Effector memory CD4-positive, alpha-beta T cell (primary cell): ENCODE data around the gene PDE4A.
A peak's percentile ranks its signal among the peaks of the same experiment; 100 is the strongest.

Experiments
- DNase-seq, 3 donors: peaks; one replicate each; pipeline ENCODE4 v3.0.0-alpha.2; 2020
- H3K27ac ChIP-seq: 2 replicates; pipeline ENCODE4 v1.7.0; 2013; ENCODE audit warnings: mild to moderate bottlenecking, low read length, moderate library complexity; ENCODE audit not compliant: insufficient read depth, poor library complexity, severe bottlenecking
- H3K27me3 ChIP-seq: replicated peaks from 2 replicates; pipeline ENCODE4 v1.7.0; 2013; ENCODE audit warnings: mild to moderate bottlenecking, low read length; ENCODE audit not compliant: insufficient read depth, control insufficient read depth, poor library complexity, severe bottlenecking
- H3K36me3 ChIP-seq: 2 replicates; pipeline ENCODE4 v1.7.0; 2013; ENCODE audit warnings: mild to moderate bottlenecking, low read length, moderate library complexity; ENCODE audit not compliant: control insufficient read depth, insufficient read depth
- H3K4me1 ChIP-seq: 2 replicates; pipeline ENCODE4 v1.7.0; 2013; ENCODE audit warnings: low read length, mild to moderate bottlenecking; ENCODE audit not compliant: control insufficient read depth, insufficient read depth, poor library complexity, severe bottlenecking
- H3K4me3 ChIP-seq: 2 replicates; pipeline ENCODE4 v1.7.0; 2013; ENCODE audit warnings: low read length, low read depth, mild to moderate bottlenecking; ENCODE audit not compliant: insufficient read depth, poor library complexity, severe bottlenecking
- H3K9me3 ChIP-seq: 2 replicates; pipeline ENCODE4 v1.7.0; 2013; ENCODE audit warnings: mild to moderate bottlenecking, low read length, moderate library complexity; ENCODE audit not compliant: control insufficient read depth

PDE4A gene

GRCh38 chr19:10416380-10417257 lies 3.7 kb upstream of the PDE4A start:
- Histone ChIP-seq H3K36me3 (no peaks in the 10 kb centered on the region), H3K27me3 (peaks cover 44% of the 10 kb centered on the region), H3K4me1 (peaks cover 54% of the 10 kb centered on the region), H3K4me3 (peak overlapping the region; percentile 47), H3K27ac (peak overlapping the region; percentile 55), H3K9me3 (no peaks in the 10 kb centered on the region)
- DNase-seq, result peak; percentile 97 to 99 (median 98)

GRCh38 chr19:10417541-10418234 lies 2.6 kb upstream of the PDE4A start:
- Histone ChIP-seq H3K27me3 (peaks cover 50% of the 10 kb centered on the region), H3K4me1 (peaks cover 44% of the 10 kb centered on the region), H3K9me3 (no peaks in the 10 kb centered on the region), H3K27ac (no peak overlapping the region), H3K36me3 (no peaks in the 10 kb centered on the region), H3K4me3 (no peak overlapping the region)
- DNase-seq, result no peak

DNA sequence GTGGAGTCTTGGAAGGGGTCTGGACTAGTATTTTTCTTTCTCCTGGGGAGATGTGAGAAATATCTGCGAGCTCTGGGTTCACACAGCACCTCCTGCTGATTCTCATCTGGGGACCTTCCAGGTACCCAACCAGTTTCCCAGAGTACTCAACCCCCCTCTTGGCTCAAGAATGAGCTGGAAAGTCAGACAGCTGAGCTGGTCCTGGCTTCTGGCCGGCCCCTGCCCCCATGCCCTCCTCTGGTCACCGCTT lies 2.2 kb upstream of the PDE4A start:
- Histone ChIP-seq H3K4me1 (peaks cover 43% of the 10 kb centered on the region), H3K36me3 (no peaks in the 10 kb centered on the region), H3K4me3 (no peak overlapping the region), H3K27ac (no peak overlapping the region), H3K27me3 (peaks cover 50% of the 10 kb centered on the region), H3K9me3 (no peaks in the 10 kb centered on the region)
- no peak for DNase-seq

GRCh38 chr19:10418485-10419199 lies 1.7 kb upstream of the PDE4A start:
- H3K4me1 ChIP-seq, result peaks cover 45% of the 10 kb centered on the region
- H3K9me3 ChIP-seq, result no peaks in the 10 kb centered on the region
- H3K36me3 ChIP-seq, result no peaks in the 10 kb centered on the region
- H3K27me3 ChIP-seq, result peaks cover 50% of the 10 kb centered on the region
- H3K4me3 ChIP-seq, result peak overlapping the region; percentile 14
- no peak for DNase-seq
- H3K27ac ChIP-seq, result no peak overlapping the region

DNA sequence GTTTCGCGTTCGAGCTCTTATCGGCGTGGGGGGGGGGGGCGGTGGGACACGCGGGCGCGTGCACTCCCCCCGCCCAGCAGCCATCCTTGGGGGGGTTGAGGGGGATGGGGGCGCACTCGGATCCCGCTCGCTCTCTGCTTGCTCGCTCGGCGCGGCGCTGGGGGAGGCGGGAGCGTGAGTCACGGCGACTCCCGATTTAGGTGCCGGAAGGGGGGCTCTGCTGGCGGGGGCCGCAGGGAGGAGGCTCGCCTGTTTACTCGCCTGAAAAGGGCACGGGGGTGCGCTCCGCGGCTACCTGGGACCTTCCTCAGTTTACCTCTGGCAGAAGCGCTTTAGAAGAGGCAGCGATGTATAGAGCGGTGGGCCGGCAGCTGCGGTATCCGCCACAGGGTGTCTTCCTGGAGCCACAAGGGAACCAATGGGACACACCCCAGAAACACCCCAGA lies 1.1 kb upstream of the PDE4A start:
- H3K4me1 ChIP-seq, result peaks cover 51% of the 10 kb centered on the region
- H3K36me3 ChIP-seq, result no peaks in the 10 kb centered on the region
- H3K27ac ChIP-seq, result no peak overlapping the region
- peaks cover 50% of the 10 kb centered on the region for H3K27me3 ChIP-seq
- H3K9me3 ChIP-seq, result no peaks in the 10 kb centered on the region
- peak overlapping the region; percentile 14 for H3K4me3 ChIP-seq
- no peak for DNase-seq

GRCh38 chr19:10419646-10420443 lies 493 bp upstream of the PDE4A start:
- peaks cover 50% of the 10 kb centered on the region for H3K27me3 ChIP-seq
- H3K27ac ChIP-seq, result no peak overlapping the region
- no peaks in the 10 kb centered on the region for H3K9me3 ChIP-seq
- H3K4me1 ChIP-seq, result peaks cover 57% of the 10 kb centered on the region
- H3K4me3 ChIP-seq, result peak overlapping the region; percentile 5
- H3K36me3 ChIP-seq, result no peaks in the 10 kb centered on the region
- no peak for DNase-seq

DNA sequence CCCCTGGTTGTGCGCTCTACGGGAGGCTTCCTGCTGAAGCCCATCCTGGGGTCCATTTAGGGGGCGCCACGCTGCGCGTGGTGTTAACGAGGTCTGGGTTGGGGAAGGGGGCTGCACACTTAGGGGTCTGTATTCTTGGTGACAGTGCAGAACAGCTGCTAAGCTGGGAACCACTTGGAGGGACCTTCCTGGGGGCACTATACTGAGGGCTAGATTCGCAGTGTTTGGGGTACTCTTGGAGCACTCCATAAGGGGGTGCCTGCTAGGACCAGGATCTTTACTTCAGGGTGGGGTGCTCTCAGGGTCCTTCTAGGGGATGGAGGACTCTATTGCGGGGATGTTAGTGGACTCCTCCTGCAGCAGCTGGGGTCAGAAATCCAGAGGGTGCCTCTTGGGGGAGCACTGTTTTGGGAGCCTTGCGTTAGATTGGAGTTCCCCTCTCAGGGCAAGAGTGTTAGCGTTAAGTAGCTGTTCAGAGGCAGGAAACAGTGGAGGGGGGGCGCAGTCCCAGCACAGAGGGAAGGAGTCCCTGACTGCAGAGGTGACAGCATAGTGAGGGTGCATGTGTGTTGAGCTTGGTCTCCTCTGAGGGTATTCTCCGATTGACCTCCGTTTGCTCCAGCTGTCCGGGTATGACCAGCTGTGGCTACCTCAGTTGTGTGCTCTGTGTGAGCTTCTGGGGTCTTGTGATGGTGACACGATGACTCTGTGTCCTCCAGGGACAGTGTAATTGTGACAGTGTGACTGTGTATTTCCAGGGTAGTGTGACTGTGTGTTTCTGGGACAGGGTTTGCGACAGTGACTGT lies 1.1 kb downstream of the PDE4A start:
- Histone ChIP-seq H3K9me3 (no peaks in the 10 kb centered on the region), H3K4me3 (no peak overlapping the region), H3K27me3 (peaks cover 50% of the 10 kb centered on the region), H3K27ac (no peak overlapping the region), H3K36me3 (no peaks in the 10 kb centered on the region), H3K4me1 (peaks cover 62% of the 10 kb centered on the region)
- DNase-seq, result no peak

GRCh38 chr19:10422046-10422461 lies 1.7 kb downstream of the PDE4A start:
- Histone ChIP-seq H3K36me3 (no peaks in the 10 kb centered on the region), H3K9me3 (no peaks in the 10 kb centered on the region), H3K27me3 (peaks cover 47% of the 10 kb centered on the region), H3K27ac (no peak overlapping the region), H3K4me1 (peaks cover 62% of the 10 kb centered on the region), H3K4me3 (no peak overlapping the region)
- no peak for DNase-seq

DNA sequence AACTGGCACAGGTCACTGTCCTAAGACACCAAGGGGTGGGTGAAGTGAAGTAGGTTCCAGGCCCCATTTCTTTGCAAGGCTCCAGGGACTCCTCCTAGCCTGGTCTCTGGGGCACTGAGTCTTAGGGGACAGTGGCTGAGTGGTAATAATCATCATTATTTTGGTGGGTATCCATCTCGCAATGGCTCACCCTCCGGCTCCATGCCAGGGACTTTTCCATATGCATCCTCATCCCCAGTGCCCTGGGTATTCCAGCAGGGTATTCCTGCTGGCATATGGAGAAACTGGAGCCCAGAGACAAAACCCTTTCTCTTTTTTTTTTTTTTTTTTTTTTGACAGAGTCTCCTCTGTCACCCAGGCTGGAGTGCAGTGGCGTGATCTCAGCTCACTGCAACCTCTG lies 2.5 kb downstream of the PDE4A start:
- Histone ChIP-seq H3K36me3 (no peaks in the 10 kb centered on the region), H3K4me1 (peaks cover 70% of the 10 kb centered on the region), H3K4me3 (no peak overlapping the region), H3K27ac (no peak overlapping the region), H3K27me3 (peaks cover 39% of the 10 kb centered on the region), H3K9me3 (no peaks in the 10 kb centered on the region)
- no peak for DNase-seq
